Measurements from ENCODE around the gene ZNF579. TPM values are rescaled to one million over a fixed set of nuclear protein-coding genes. Genes with fewer than 3 reads are reported as not detected.

The ZNF579 gene
- total and polyA plus RNA-seq, 4 experiments from 2014 or later: 0.62 to 9.6 (median 8.0) TPM; not detected in 1

DNA sequence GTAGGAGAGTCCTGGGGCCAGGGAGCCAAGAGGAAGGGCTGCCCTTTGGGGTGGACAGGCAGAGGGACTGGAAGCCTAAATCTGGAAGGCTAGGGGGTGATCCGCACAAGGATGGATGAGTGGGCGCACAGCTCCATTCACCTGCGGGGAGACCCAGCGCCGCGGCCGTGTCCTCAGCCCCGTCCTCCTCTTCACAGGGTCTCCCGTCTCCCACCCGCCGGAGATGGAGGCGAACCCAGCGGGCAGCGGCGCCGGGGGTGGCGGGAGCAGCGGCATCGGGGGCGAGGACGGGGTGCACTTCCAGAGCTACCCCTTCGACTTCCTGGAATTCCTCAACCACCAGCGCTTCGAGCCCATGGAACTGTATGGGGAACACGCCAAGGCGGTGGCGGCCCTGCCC lies 32.7 kb upstream of the ZNF579 start:
- no peak overlapping the region for H3K4me3 Mint-ChIP-seq
- ChIA-PET CTCF (ENCODE audit: partially characterized antibody) (no interaction called here), POLR2A (ENCODE audit: partially characterized antibody) (interaction anchor here (2.9 kb wide), 1 partner anchor 11 kb away, joined by 10 read pairs; the partner anchor contains the start of gene ZNF784)
- peaks cover 12 to 36% (median 21%) of the 10 kb centered on the region in 4 donors for H3K4me1 Mint-ChIP-seq
- H3K27ac Mint-ChIP-seq: no peak overlapping the region
- H3K27me3 Mint-ChIP-seq: no peaks in the 10 kb centered on the region
- H3K36me3 ChIP-seq (ENCODE audit: insufficient read depth, low read length): peaks cover 11% of the 10 kb centered on the region
- peak in 1 of 5 donors; percentile 22 for DNase-seq
- no peaks in the 10 kb centered on the region for H3K4me1 ChIP-seq (ENCODE audit: insufficient read depth, low read length)
- H3K9me3 Mint-ChIP-seq: no peaks in the 10 kb centered on the region
- no peaks in the 10 kb centered on the region for H3K9me3 ChIP-seq (ENCODE audit: control insufficient read depth in 1 of 2, low read length in 2 of 2)
- H3K27ac ChIP-seq (ENCODE audit: low read depth, low read length): no peak overlapping the region
- H3K27me3 ChIP-seq (ENCODE audit: insufficient read depth, low read length): no peaks in the 10 kb centered on the region
- peaks cover 16 to 49% of the 10 kb centered on the region in 2 donors for H3K36me3 Mint-ChIP-seq
- no peak overlapping the region for H3K4me3 ChIP-seq (ENCODE audit: low read length in 2 of 2)
- intact Hi-C loops (cut with micrococcal nuclease): no loop called here

DNA sequence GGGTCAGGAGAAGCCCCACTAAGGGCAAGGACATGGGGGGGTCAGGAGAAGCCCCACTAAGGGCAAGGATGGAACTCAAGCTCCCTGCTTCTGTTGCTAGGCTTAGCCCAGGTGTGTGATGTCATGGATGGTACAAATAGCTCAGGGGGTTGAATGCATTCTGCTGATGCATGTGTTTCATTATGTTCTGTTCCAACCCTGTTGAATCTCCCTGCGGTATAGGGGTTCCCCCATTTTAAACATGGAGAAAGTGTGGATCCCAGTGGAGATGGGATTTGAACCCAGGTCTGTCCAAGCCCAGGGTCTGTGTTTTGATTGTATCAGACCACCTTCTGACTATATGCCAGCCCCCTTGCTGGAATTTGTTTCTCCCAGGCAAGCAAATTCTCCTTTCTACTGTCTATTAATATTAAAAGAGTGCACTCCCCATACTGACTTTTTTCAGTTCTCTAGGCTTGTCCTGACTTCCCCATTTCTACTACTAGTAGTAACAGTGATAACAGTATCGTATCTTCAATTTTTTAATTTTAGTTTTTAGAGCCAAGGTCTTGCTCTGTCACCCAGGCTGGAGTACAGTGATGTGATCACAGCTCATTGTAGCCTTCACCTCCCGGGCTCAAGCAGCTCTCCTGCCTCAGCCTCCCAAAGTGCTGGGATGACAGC lies 31.5 kb upstream of the ZNF579 start:
- peaks cover 19 to 47% (median 29%) of the 10 kb centered on the region in 4 donors for H3K4me1 Mint-ChIP-seq
- ChIA-PET CTCF (ENCODE audit: partially characterized antibody) (interaction anchor here (0.6 to 1.1 kb wide), 2 partner anchors 108 to 1134 kb away, joined by 3 read pairs; no protein-coding TSS in a partner anchor), POLR2A (ENCODE audit: partially characterized antibody) (interaction anchor here (1.0 to 2.9 kb wide), 2 partner anchors 8 to 12 kb away, joined by 3 to 10 read pairs; partner anchors contain the start of gene ZNF784)
- H3K9me3 ChIP-seq (ENCODE audit: control insufficient read depth in 1 of 2, low read length in 2 of 2): no peaks in the 10 kb centered on the region
- H3K27me3 Mint-ChIP-seq: no peaks in the 10 kb centered on the region
- H3K4me3 ChIP-seq (ENCODE audit: low read length in 2 of 2): no peak overlapping the region
- H3K9me3 Mint-ChIP-seq: peaks cover 0 to 2% (median 0%) of the 10 kb centered on the region in 8 donors
- no peak overlapping the region for H3K4me3 Mint-ChIP-seq
- no peak overlapping the region for H3K27ac ChIP-seq (ENCODE audit: low read depth, low read length)
- no peaks in the 10 kb centered on the region for H3K27me3 ChIP-seq (ENCODE audit: insufficient read depth, low read length)
- peak overlapping the region in 4 of 7 donors; percentile 13 to 62 (median 24) for H3K27ac Mint-ChIP-seq
- DNase-seq: no peak
- H3K36me3 Mint-ChIP-seq: peaks cover 16 to 49% of the 10 kb centered on the region in 2 donors
- intact Hi-C loops (cut with micrococcal nuclease): no loop called here
- H3K36me3 ChIP-seq (ENCODE audit: insufficient read depth, low read length): peaks cover 5% of the 10 kb centered on the region
- H3K4me1 ChIP-seq (ENCODE audit: insufficient read depth, low read length): peaks cover 3% of the 10 kb centered on the region

DNA sequence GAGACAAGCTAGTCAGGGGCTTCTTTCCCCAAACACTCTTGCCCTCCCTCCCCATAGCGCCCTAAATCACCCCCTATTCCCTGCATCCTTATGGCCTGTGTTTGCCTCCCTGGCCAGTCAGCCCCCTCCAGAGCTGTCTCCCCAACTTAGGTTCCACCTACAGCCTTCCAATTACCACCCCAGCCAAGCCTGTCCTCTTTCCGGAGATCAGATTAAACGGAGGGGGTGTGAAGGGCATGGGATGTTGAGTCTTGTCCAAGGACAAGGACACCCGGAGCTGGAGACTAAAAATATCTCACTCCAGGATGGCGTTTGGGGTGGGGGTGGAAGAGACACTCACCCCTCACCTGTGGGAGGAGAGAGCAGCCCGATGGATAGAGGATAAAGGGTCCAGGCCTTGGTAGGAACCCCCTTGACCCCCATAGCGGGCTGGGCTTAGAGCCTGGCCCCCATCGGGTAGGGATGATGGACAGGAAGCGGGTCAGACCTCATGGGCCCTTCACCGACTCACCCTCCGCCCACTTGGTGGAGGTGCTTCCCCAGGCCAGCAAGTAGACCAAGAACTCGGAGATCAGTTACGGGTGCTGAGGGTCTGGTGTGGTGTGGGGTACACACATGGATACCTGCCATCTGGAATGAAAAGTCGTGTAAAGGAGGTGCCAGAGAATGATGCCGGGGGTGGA lies 30.8 kb upstream of the ZNF579 start:
- CTCF ChIA-PET (ENCODE audit: partially characterized antibody): interaction anchor here (1.0 to 1.6 kb wide), 2 partner anchors 106 to 144 kb away, joined by 3 to 4 read pairs; no protein-coding TSS in a partner anchor
- peak overlapping the region in 6 of 7 donors; percentile 34 to 83 (median 56) for H3K27ac Mint-ChIP-seq
- peaks cover 26 to 54% (median 35%) of the 10 kb centered on the region in 4 donors for H3K4me1 Mint-ChIP-seq
- intact Hi-C loops (cut with micrococcal nuclease): no loop called here
- H3K4me3 Mint-ChIP-seq: peak overlapping the region in 1 of 8 donors; percentile 48
- H3K4me1 ChIP-seq (ENCODE audit: insufficient read depth, low read length): peaks cover 9% of the 10 kb centered on the region
- no peaks in the 10 kb centered on the region for H3K27me3 Mint-ChIP-seq
- peaks cover 0 to 2% (median 0%) of the 10 kb centered on the region in 8 donors for H3K9me3 Mint-ChIP-seq
- peaks cover 5% of the 10 kb centered on the region for H3K36me3 ChIP-seq (ENCODE audit: insufficient read depth, low read length)
- no peak overlapping the region for H3K4me3 ChIP-seq (ENCODE audit: low read length in 2 of 2)
- H3K36me3 Mint-ChIP-seq: peaks cover 12 to 53% of the 10 kb centered on the region in 2 donors
- peak in 1 of 5 donors; percentile 13 for DNase-seq
- H3K27ac ChIP-seq (ENCODE audit: low read depth, low read length): no peak overlapping the region
- POLR2A ChIA-PET (ENCODE audit: partially characterized antibody): interaction anchor here (1.0 to 2.9 kb wide), 2 partner anchors 9 to 12 kb away, joined by 3 to 10 read pairs; partner anchors contain the start of gene ZNF784
- no peaks in the 10 kb centered on the region for H3K9me3 ChIP-seq (ENCODE audit: control insufficient read depth in 1 of 2, low read length in 2 of 2)
- no peaks in the 10 kb centered on the region for H3K27me3 ChIP-seq (ENCODE audit: insufficient read depth, low read length)

DNA sequence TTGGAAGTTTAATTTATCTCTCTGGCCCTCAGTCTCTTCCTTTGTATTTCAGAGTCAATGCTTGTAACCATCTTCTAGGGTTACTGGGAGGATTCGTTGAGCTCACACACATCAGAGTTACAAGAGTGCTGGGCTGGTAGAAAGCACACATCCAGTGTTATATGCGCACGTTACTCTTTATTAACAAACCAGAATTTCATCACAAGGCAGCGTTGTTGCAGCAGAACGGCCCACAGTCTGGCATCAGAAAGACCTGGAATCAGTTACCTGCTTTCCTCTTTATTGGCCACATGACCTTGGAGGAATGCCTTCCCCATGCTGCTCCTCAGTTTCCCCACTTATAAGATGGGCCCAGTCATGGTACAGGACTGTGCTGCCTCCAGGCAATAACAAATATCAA lies 28.7 kb upstream of the ZNF579 start:
- Mint-ChIP-seq H3K27ac (peak overlapping the region in 2 of 7 donors; percentile 61 to 84), H3K36me3 (peaks cover 12 to 63% of the 10 kb centered on the region in 2 donors), H3K27me3 (no peaks in the 10 kb centered on the region), H3K4me3 (no peak overlapping the region), H3K4me1 (peaks cover 35 to 72% (median 49%) of the 10 kb centered on the region in 4 donors), H3K9me3 (peaks cover 0 to 2% (median 0%) of the 10 kb centered on the region in 8 donors)
- DNase-seq: no peak
- intact Hi-C loops (cut with micrococcal nuclease): loop anchor here (5.0 kb wide), 1 partner anchor 33 kb away; the partner anchor contains the start of genes ZNF580 and ZNF581
- Histone ChIP-seq H3K4me3 (ENCODE audit: low read length in 2 of 2) (no peak overlapping the region), H3K27me3 (ENCODE audit: insufficient read depth, low read length) (no peaks in the 10 kb centered on the region), H3K4me1 (ENCODE audit: insufficient read depth, low read length) (peaks cover 24% of the 10 kb centered on the region), H3K9me3 (ENCODE audit: control insufficient read depth in 1 of 2, low read length in 2 of 2) (no peaks in the 10 kb centered on the region), H3K36me3 (ENCODE audit: insufficient read depth, low read length) (peaks cover 5% of the 10 kb centered on the region), H3K27ac (ENCODE audit: low read depth, low read length) (no peak overlapping the region)
- CTCF ChIA-PET (ENCODE audit: partially characterized antibody): interaction anchor here (1.2 kb wide), 2 partner anchors 16 to 22 kb away, joined by 3 to 6 read pairs; partner anchors contain the start of gene ZNF784
- POLR2A ChIA-PET (ENCODE audit: partially characterized antibody): interaction anchor here (0.7 kb wide), 1 partner anchor 15 kb away, joined by 3 read pairs; the partner anchor contains the start of gene ZNF784

DNA sequence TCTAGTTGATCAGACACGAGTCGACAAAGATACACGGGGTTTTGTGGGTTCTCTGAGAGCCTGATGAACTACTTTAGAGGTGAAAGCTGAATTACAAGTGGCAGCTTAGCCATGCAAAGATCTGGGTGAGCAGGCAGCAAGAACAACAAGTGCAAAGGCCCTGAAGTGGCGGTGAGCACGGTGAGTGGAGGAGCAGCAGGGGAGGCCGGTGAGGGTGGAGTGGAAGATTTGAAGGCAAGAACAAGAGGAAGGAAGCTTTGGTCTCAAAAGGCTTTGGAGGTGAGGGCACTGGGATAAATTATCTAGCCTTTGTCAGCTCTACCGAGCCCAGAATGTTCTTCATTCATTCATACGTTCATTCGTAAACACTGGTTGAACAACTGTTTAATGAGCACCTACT lies 26.2 kb upstream of the ZNF579 start:
- DNase-seq: peak in 1 of 5 donors; percentile 27
- Mint-ChIP-seq H3K4me1 (peaks cover 37 to 73% (median 48%) of the 10 kb centered on the region in 4 donors), H3K27ac (peak overlapping the region; percentile 28 to 99 (median 97)), H3K27me3 (no peaks in the 10 kb centered on the region), H3K9me3 (peaks cover 0 to 2% (median 0%) of the 10 kb centered on the region in 8 donors), H3K4me3 (peak overlapping the region in 6 of 8 donors; percentile 40 to 99 (median 95)), H3K36me3 (peaks cover 10 to 51% of the 10 kb centered on the region in 2 donors)
- Histone ChIP-seq H3K27me3 (ENCODE audit: insufficient read depth, low read length) (no peaks in the 10 kb centered on the region), H3K36me3 (ENCODE audit: insufficient read depth, low read length) (peaks cover 5% of the 10 kb centered on the region), H3K9me3 (ENCODE audit: control insufficient read depth in 1 of 2, low read length in 2 of 2) (no peaks in the 10 kb centered on the region), H3K27ac (ENCODE audit: low read depth, low read length) (peak overlapping the region; percentile 88), H3K4me3 (ENCODE audit: low read length in 2 of 2) (no peak overlapping the region), H3K4me1 (ENCODE audit: insufficient read depth, low read length) (peaks cover 29% of the 10 kb centered on the region)
- POLR2A ChIA-PET (ENCODE audit: partially characterized antibody): interaction anchor here (0.7 to 4.7 kb wide), 17 partner anchors 10 to 489 kb away, joined by 3 to 67 read pairs (median 5); partner anchors contain the start of genes KMT5C, PPP1R12C, U2AF2 and ZNF579
- CTCF ChIA-PET (ENCODE audit: partially characterized antibody): interaction anchor here (0.6 to 3.8 kb wide), 21 partner anchors 12 to 466 kb away, joined by 3 to 94 read pairs (median 5); partner anchors contain the start of genes ZNF628 and ZNF784
- intact Hi-C loops (cut with micrococcal nuclease): loop anchor here (1.0 to 5.0 kb wide), 2 partner anchors 35 to 90 kb away; partner anchors contain the start of genes ZNF580 and ZNF581

DNA sequence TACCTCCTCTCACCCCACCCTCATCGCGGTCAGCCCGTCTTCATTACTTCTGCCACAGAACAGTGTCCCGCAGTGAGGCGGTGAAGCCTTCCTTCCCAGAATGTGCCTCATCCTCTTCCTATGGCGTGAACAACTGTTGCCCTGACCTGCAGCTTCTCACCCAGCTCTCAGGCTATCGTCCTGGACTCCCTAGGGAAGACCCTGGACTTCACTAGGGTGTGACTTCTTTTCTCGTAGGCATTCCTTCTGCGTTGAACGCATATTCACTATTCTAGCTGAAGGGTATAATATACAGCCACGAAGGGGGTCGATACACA lies 25.8 kb upstream of the ZNF579 start:
- Histone ChIP-seq H3K27ac (ENCODE audit: low read depth, low read length) (peak overlapping the region; percentile 88), H3K36me3 (ENCODE audit: insufficient read depth, low read length) (peaks cover 1% of the 10 kb centered on the region), H3K4me1 (ENCODE audit: insufficient read depth, low read length) (peaks cover 33% of the 10 kb centered on the region), H3K4me3 (ENCODE audit: low read length in 2 of 2) (peak overlapping the region in 1 of 2 donors; percentile 83), H3K27me3 (ENCODE audit: insufficient read depth, low read length) (no peaks in the 10 kb centered on the region), H3K9me3 (ENCODE audit: control insufficient read depth in 1 of 2, low read length in 2 of 2) (no peaks in the 10 kb centered on the region)
- Mint-ChIP-seq H3K4me1 (peaks cover 40 to 75% (median 49%) of the 10 kb centered on the region in 4 donors), H3K27me3 (no peaks in the 10 kb centered on the region), H3K27ac (peak overlapping the region; percentile 94 to 99 (median 97)), H3K36me3 (peaks cover 10 to 50% of the 10 kb centered on the region in 2 donors), H3K9me3 (peaks cover 0 to 2% (median 0%) of the 10 kb centered on the region in 8 donors), H3K4me3 (peak overlapping the region; percentile 93 to 99 (median 96))
- ChIA-PET POLR2A (ENCODE audit: partially characterized antibody) (interaction anchor here (0.7 to 4.7 kb wide), 20 partner anchors 10 to 489 kb away, joined by 3 to 67 read pairs (median 4); partner anchors contain the start of genes ISOC2, KMT5C, PPP1R12C and U2AF2), CTCF (ENCODE audit: partially characterized antibody) (interaction anchor here (0.6 to 3.8 kb wide), 22 partner anchors 11 to 466 kb away, joined by 3 to 94 read pairs (median 5); partner anchors contain the start of genes ZNF628 and ZNF784)
- no peak for DNase-seq
- intact Hi-C loops (cut with micrococcal nuclease): loop anchor here (1.0 to 5.0 kb wide), 2 partner anchors 36 to 89 kb away; partner anchors contain the start of genes ZNF580 and ZNF581

Data from CD4-positive, alpha-beta memory T cell (primary cell).